D721Med (cell line): Measurements from ENCODE around the gene TNIP1.
A peak's percentile ranks its signal among the peaks of the same experiment; 100 is the strongest.

Source experiments
- DNase-seq: peaks from one replicate; pipeline ENCODE4 v3.0.0; 2011; ENCODE audit warnings: low spot score; ENCODE audit not compliant: insufficient read length
- FAIRE-seq: peaks from 2 replicates; lab custom pipeline; 2011; peaks lifted over from hg19 to GRCh38; lab: Jason Lieb, UNC
- CTCF ChIP-seq: IDR thresholded peaks from 2 replicates; pipeline ENCODE4 v1.5.1; 2012; ENCODE audit warnings: mild to moderate bottlenecking, control low read depth; ENCODE audit not compliant: insufficient read depth; ENCODE audit errors: missing control alignments

The TNIP1 gene

DNA sequence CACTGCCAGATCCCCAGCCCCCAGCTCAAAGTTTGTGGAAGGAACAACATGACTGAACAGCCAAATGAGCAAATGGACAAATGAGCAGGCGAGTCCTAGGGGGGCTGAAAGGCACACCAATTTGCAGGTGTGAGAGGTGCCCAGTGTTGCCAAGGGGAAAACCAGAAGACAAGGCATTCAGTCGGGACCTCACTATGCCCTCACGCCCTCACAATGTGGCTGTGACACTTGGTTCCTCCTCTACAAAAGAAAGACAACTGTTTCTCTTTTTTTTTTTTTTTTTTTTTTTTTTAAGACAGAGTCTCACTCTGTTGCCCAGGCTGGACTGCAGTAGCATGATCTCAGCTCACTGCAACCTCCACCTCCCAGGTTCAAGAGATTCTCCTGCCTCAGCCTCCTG is 28.0 kb downstream of the TNIP1 start:
- no peak for TF ChIP-seq CTCF
- DNase-seq: no peak
- no peak for FAIRE-seq

DNA sequence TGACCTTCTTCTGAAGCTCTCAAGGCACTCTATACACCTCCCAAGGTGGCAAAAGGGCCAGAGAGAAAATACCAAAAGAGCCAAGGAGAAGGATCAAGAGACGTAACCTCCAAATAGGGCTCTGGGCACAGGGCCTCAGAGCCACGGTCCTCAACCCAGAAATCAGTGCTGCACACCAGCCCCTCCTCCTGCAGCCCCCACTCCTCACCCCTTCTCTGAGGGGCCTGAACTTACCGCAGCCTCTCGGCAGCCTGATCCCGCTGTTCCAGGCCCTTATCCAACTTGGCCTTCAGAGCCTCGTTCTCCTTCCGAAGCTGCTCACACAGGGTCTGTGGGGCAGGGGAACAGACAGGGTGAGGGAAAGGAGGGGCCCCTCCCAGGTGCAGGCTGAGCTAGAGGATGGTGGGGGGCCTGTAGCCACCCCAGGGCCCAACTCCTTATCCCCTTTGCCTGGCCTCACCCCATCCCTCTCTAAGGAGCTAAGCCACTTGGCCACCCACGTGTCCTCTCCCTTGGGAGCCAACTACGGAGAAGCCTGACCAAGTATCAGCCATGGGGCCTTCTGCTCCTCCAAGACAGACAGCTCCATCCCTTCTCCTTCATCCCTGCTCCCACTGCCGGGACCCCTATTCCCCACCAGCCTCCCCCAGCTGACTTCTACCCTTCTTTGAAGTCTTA is 28.8 kb downstream of the TNIP1 start:
- DNase-seq: no peak
- TF ChIP-seq CTCF: no peak
- FAIRE-seq: no peak

GRCh38 chr5:151051066-151051930 is 29.5 kb downstream of the TNIP1 start:
- peak; percentile 82 for TF ChIP-seq CTCF
- FAIRE-seq: no peak
- peak; percentile 76 for DNase-seq

DNA sequence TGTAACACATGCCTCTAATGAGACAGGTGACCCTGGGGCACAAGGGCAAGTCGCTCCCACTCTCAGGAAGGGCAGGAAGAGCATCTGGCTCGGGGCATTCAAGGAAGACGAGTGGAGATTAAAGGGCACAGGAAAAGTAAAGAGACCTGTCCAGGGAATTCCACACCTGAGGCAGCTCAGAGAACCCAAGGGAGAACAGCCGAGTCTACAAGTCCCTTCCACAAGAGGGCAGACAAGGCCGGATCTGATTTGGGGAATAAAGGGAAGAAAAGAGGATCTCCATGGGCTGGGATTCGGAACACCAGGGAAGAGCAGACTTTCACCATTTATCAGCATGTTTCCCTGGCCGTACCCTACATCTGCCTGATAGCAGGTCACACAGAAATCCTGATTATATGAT is 32.3 kb downstream of the TNIP1 start:
- DNase-seq: no peak
- FAIRE-seq: no peak
- TF ChIP-seq CTCF: peak; percentile 7

DNA sequence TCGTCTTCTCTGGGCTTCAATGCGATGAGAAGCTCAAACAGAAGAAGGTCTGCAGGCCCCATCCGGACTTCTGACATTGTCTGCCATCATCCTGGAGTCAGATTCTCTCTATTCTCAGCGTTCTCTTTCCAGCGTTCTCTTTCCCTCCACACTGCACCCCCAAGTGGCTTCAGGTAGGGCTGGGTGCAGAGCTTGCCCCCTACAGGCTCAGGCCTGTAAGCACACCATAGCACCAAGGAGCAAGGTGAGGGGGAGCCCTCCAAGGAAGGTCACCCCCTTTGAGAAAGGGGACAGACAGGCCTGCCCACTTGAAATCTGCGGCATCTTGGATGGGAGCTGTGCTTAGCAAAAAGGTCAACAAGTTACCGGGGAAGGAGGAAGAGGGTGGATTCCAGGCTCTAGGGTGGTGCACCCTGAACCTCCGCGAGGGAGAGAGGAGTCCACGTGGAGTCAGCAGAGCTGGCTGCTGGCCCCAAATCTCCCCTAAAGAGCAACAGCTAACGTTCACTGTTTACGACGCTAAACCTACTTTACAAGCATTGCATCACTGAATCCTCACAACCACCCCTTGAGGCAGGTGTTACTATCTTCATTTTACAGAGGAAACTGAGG is 32.9 kb downstream of the TNIP1 start:
- peak; percentile 80 for TF ChIP-seq CTCF
- no peak for DNase-seq
- no peak for FAIRE-seq

GRCh38 chr5:151042453-151043093 is 38.3 kb downstream of the TNIP1 start:
- TF ChIP-seq CTCF: no peak
- FAIRE-seq (no peak), DNase-seq (no peak)
